Measurements from ENCODE around the gene SRPRB.

Gene SRPRB

GRCh38 chr3:133840767-133841166, 35.2 kb downstream of the SRPRB start:
- FAIRE-seq (no peak), DNase-seq (ENCODE audit: low spot score) (no peak)

DNA sequence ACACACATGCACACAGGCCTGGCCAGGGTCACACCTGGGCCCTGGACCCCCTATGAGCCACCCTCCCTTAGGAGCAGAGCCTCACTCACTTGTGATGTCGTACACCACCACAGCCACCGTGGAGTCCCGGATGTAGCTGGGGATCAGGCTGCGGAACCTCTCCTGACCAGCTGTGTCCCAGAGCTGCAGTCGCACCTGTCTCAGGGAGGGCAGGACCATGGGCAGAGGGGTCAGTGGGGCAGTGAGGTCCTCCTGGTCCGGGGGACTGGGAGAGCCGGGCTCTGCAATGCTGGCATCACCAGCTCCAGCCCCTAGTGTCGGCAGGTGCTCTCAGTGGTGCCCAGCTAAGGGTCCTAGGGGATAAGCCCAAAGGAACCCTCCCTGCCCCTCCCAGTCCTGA, 35.6 kb downstream of the SRPRB start:
- DNase-seq (ENCODE audit: low spot score) (no peak), FAIRE-seq (no peak)

- FAIRE-seq (no peak), DNase-seq (ENCODE audit: low spot score) (no peak)
Observed at GRCh38 chr3:133842158-133842557, 36.5 kb downstream of the SRPRB start.

GRCh38 chr3:133843634-133844033, 38.0 kb downstream of the SRPRB start:
- peak; percentile 26 for DNase-seq (ENCODE audit: low spot score)
- FAIRE-seq, result no peak

- FAIRE-seq (no peak), DNase-seq (ENCODE audit: low spot score) (no peak)
Observed at GRCh38 chr3:133845127-133845526, 39.5 kb downstream of the SRPRB start.

GRCh38 chr3:133849346-133849745, 43.7 kb downstream of the SRPRB start:
- DNase-seq (ENCODE audit: low spot score) (no peak), FAIRE-seq (no peak)

DNA sequence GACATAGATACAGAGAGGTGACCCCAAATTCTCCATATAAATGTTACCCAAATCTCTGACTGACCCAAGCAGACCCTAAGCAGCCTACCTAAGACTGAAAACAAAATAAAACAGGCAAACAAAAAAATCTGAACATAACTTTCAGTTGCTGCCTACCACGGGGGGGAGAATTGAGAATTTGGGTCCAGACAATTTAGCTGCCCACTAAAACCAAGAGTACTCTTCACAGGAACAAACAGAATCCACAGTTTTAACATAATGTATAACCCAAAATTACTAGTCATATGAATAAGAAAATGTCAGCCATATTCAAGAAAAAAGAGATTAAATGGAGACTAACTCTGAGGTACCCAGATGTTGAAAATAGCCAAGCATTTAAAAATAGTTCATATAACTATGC, 44.4 kb downstream of the SRPRB start:
- DNase-seq (ENCODE audit: low spot score), result no peak
- FAIRE-seq, result no peak

GRCh38 chr3:133851266-133851906, 45.8 kb downstream of the SRPRB start:
- FAIRE-seq (no peak), DNase-seq (ENCODE audit: low spot score) (no peak)

DNA sequence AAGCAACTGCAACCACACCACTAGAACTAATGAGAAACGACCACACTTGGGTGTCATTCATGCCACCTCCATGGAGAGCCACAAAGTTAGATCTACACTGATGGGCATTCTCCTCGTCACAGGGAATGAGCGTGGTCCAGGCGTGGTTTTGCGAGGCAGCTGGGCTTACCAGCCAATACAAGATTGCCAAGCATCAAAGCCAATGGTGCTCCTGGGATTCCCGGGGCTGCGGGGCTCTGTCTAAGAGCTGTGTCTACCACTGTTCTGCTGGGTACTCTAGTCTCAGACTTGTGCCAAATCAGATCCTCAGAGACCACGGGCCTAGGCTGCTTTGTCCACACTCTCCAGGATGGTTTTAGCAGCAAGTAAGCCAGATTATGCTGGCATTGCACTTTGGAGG, 46.3 kb downstream of the SRPRB start:
- DNase-seq (ENCODE audit: low spot score), result no peak
- no peak for FAIRE-seq

DNA sequence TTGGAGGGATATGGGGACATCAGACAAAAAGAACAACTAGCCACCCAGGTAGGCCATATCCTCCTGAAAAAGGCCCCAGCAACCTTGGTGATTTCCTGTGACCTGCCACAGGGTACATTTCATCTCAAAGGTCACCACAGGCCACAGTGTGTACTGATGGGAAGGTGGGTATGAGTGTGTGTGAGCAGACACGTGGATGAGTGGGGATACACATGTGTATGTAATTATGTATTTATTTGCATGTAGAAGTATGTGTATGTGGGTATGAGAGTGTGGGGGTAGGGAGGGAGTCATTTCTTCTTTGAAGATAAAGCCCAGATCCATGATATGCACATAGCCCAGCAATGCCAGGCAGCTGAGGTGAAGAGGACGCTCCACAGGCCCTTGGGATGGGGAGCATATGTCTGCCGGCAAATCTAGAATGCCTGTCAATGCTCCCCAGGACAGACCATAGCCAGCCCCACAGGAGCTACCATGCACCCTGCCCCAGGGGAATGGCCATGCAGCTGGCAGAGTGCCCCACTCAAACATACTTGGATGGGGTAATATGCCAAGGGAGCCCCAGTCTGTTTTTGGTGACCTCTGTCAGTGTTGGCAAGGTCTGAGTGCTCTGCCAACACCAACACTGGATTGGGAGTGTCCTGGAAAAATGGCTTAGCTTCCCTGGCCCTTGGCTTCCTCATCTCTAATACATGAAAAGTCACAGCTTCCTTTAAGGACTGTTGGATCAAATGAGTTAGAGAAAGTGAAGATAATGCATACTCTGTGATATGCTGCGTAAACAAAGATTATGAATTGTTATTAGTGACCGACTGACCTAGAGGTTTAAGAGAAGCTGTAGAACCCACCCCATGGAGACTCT, 47.7 kb downstream of the SRPRB start:
- FAIRE-seq, result no peak

DNA sequence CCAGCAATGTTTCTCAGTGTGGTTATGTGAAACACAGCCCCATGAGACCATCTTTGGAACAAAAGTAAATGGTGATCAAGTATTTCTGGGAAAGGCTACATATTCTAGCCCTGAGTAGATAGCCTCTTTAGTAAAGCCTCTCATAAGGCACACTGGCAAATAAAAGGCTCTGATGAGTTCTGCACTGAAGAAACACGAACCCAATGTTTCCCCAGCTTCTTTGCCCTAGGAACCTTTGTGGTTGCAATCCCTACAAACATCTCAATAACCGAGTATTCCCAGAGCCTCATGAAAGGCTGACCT, 48.3 kb downstream of the SRPRB start:
- no peak for DNase-seq (ENCODE audit: low spot score)
- FAIRE-seq, result no peak

More for the DNA sequence above, 47.7 kb downstream of the SRPRB start:
- no peak for DNase-seq (ENCODE audit: low spot score)

DNA sequence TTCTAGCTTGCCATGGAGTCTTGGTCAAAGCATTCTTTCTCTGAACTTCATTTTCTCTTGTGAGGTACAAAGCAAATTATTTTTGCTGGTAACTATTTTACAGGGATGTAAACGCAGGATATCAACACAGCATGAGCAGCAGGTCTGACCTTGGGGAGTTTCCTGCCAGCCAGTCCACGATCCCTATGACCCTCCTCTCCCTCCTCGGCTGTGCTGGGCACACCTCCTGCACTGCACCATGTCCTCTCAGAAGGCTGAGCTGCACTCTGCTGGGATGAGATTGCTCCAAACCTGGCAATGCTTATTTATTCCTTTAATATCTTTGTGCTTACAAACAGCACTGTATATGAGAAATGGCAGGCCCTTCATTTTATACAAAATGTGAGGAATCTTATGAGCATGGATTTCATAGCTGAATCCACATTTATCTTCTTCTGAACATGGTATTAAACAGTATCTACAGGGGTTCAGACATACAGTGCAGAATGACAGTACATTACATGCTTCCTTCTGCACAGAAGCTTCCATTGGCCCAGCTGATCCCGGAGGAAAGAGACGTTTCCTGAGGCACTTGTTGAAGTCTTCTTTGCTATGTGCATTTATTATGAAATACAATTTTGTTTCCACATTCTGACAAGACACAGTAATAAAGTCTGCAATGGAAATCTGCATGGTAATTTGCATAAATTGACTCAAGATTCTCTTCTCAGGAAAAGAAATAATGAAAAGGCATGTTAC, 48.8 kb downstream of the SRPRB start:
- DNase-seq (ENCODE audit: low spot score) (no peak), FAIRE-seq (no peak)

DNA sequence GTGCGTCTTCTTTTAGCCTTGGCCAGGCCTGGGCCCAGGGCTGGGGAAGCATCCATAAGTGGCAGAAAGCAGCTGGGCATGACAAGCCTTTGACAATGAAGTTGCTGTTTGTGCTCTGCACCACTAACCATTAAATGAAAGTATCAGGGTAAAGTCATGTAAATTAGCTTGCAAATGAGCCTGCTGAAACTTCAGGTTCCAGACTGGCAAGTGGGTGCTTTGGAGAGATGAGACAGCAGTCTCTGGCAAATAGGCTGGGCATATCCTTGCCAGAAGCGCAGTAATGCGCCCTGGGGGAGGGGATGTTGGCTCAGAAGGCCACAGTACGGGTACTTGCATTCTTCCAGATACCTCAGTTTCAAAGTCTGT, 49.4 kb downstream of the SRPRB start:
- DNase-seq (ENCODE audit: low spot score) (no peak), FAIRE-seq (no peak)

DNA sequence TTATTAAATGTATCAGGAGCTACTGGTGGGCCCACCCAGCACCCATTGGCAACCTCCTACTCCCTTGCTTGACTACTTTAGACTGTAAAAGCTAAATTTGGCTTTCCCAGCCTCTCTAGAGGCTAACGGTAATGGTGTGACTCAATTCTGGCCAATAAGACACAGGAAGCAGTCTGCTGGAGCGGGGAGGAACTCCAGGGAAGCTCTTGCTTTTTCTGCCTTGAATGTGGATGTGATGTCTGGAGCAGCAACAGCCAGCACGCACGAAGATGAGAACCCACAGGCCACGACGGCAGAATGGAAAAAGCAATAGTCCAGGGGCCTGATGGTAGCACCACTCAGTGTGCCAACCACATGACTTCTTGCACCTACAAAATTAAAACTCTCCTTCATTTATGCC, 50.2 kb downstream of the SRPRB start:
- no peak for FAIRE-seq
- DNase-seq (ENCODE audit: low spot score), result no peak

DNA sequence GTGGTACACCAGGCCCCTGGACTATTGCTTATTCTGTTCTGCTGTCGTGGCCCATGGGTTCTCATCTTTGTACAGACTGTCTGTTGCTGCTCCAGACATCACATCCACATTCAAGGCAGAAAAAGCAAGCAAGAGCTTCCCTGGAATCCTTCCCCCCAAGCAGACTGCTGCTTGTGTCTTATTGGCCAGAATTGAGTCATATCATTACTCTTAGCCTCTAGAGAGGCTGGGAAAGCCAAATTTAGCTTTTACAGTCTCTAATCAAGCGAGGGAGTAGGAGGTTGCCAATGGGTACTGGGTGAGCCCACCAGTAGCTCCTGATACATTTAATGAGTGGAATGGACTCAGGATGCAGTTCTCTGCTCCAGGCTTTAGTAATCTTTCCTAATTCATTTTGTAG, 50.7 kb downstream of the SRPRB start:
- FAIRE-seq (no peak), DNase-seq (ENCODE audit: low spot score) (no peak)

GRCh38 chr3:133857767-133858166, 52.2 kb downstream of the SRPRB start:
- DNase-seq (ENCODE audit: low spot score), result no peak
- FAIRE-seq, result no peak

- FAIRE-seq (no peak), DNase-seq (ENCODE audit: low spot score) (no peak)
Observed at GRCh38 chr3:133859381-133860234, 54.0 kb downstream of the SRPRB start.

GRCh38 chr3:133860519-133860918, 54.9 kb downstream of the SRPRB start:
- DNase-seq (ENCODE audit: low spot score) (no peak), FAIRE-seq (no peak)

- DNase-seq (ENCODE audit: low spot score) (no peak), FAIRE-seq (no peak)
Observed at GRCh38 chr3:133862161-133862560, 56.5 kb downstream of the SRPRB start.

DNA sequence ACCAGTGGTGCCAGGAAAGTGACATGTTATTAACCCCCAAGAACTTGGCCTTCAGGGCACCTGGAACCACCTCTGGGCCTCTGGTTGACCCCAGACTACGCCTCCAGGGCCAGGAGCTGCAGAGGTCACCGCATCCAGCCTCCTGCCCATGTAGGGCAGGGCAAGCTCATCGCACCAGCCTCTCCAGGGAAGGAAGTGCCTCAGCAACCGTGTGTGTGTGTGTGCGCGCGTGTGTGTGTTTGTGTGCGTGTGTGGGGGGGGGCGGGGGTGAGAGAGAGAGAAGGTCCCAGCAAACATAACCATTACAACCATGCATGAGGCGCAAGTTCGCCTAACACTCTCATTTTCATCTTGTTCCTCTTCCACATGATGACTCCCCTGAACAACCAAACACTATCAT, 58.3 kb downstream of the SRPRB start:
- no peak for DNase-seq (ENCODE audit: low spot score)
- FAIRE-seq, result peak; percentile 5

DNA sequence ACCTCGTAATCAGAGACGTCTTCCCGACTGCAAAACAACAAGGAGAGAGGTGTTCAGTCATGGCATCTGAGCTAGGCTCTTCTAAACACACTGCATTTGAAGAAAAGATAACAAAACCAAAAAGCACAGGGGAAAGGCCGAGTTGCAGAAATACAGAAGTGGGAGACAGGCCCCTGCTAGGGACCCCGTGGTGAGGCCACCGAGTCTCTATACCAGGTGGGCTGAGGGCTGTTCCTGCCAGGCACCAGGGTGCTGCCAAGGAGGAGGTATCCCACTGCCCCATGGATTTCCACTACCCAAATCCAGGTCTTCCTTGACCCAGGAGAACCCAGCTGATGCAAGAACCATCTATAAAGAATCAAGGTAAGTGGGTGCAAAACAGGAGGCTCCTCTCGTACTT, 59.0 kb downstream of the SRPRB start:
- FAIRE-seq, result no peak
- no peak for DNase-seq (ENCODE audit: low spot score)
